Caco-2 (cell line): ENCODE results near the gene UBE2F. TPM values are rescaled to one million over a fixed set of nuclear protein-coding genes. Genes with fewer than 3 reads are reported as not detected.

Experiments used
- BruUV-seq: library from RNA; stranded (reverse); fragments of 400-500 nt; replicated peaks from 2 replicates; lab custom pipeline; 2021; lab: Mats Ljungman, UMichigan
- CTCF ChIA-PET: fragments of 300-600 bp; sonication (Branson Sonifier 250); formaldehyde crosslinking; loops from one replicate; lab custom pipeline; 2022; ENCODE audit warnings: antibody characterized with exemption; lab: Charles Lee
- POLR2A ChIA-PET: fragments of 300-600 bp; sonication (Branson Sonifier 250); formaldehyde crosslinking; loops from one replicate; lab custom pipeline; 2022; ENCODE audit warnings: antibody characterized with exemption; lab: Charles Lee
- DNase-seq, 2 experiments: peaks; one replicate each; pipeline versions ENCODE4 v3.0.0 to v3.0.0-alpha.2; 2020 to 2022
- H3K27me3 ChIP-seq: replicated peaks from 2 replicates; pipeline ENCODE4 v1.6.0; 2011; ENCODE audit warnings: low read length; ENCODE audit not compliant: control insufficient read depth, insufficient read depth
- H3K36me3 ChIP-seq: 2 replicates; pipeline ENCODE4 v1.5.1; 2011; ENCODE audit warnings: low read length; ENCODE audit not compliant: control insufficient read depth, insufficient read depth
- H3K4me1 ChIP-seq: fragments of 250-450 bp; sonication (Bioruptor Pico); 2 replicates; pipeline ENCODE4 v1.5.1; 2020; ENCODE audit warnings: mild to moderate bottlenecking
- H3K4me3 ChIP-seq: 2 replicates; pipeline ENCODE4 v1.5.1; 2011; ENCODE audit warnings: low read depth, mild to moderate bottlenecking, control low read depth, low read length
- H3K9me3 ChIP-seq: fragments of 250-450 bp; sonication (Bioruptor Pico); 2 replicates; pipeline ENCODE4 v1.5.1; 2020; ENCODE audit warnings: mild to moderate bottlenecking, moderate library complexity
- H3K27ac Mint-ChIP-seq: one replicate; pipeline ENCODE4 v1.8.0; 2022; ENCODE audit warnings: mixed read lengths; ENCODE audit not compliant: unreplicated experiment
- H3K27me3 Mint-ChIP-seq: one replicate; pipeline ENCODE4 v1.8.0; 2022; ENCODE audit warnings: mixed read lengths; ENCODE audit not compliant: insufficient read depth, unreplicated experiment
- H3K36me3 Mint-ChIP-seq: one replicate; pipeline ENCODE4 v1.8.0; 2022; ENCODE audit warnings: mild to moderate bottlenecking, mixed read lengths; ENCODE audit not compliant: insufficient read depth, unreplicated experiment
- H3K4me1 Mint-ChIP-seq: one replicate; pipeline ENCODE4 v1.8.0; 2022; ENCODE audit warnings: low read depth, mixed read lengths; ENCODE audit not compliant: unreplicated experiment
- H3K4me3 Mint-ChIP-seq: one replicate; pipeline ENCODE4 v1.8.0; 2022; ENCODE audit warnings: mild to moderate bottlenecking, moderate library complexity, mixed read lengths; ENCODE audit not compliant: unreplicated experiment
- H3K9me3 Mint-ChIP-seq: one replicate; pipeline ENCODE4 v1.8.0; 2022; ENCODE audit warnings: mixed read lengths; ENCODE audit not compliant: unreplicated experiment
- intact Hi-C: fragments of 100-400 bp; cut with micrococcal nuclease; formaldehyde crosslinking; loops from one replicate; pipeline ENCODE4 v1.10.0; 2022; ENCODE audit not compliant: unreplicated experiment
- total RNA-seq: library from RNA; stranded (reverse); gene quantifications from 2 replicates; pipeline ENCODE4 v1.2.3, GENCODE V29; 2022
- TF ChIP-seq, protein P1 (sequence below), 2 experiments: fragments of 200-600 bp in 1 of 2; IDR thresholded peaks; 1 replicate in 1 of 2; 2 replicates in 1 of 2; pipeline versions ENCODE4 v1.5.1 to v1.8.0; 2011 to 2022; ENCODE audit warnings: antibody characterized with exemption in 1 of 2, control low read depth in 1 of 2, inconsistent platforms in 1 of 2, low read depth in 1 of 2, low read length in 1 of 2, mild to moderate bottlenecking in 1 of 2, moderate library complexity in 1 of 2; ENCODE audit not compliant: insufficient read depth in 1 of 2, severe bottlenecking in 1 of 2, unreplicated experiment in 1 of 2

UBE2F gene
- total RNA-seq, 1 experiment from 2014 or later: 38.9 TPM

DNA sequence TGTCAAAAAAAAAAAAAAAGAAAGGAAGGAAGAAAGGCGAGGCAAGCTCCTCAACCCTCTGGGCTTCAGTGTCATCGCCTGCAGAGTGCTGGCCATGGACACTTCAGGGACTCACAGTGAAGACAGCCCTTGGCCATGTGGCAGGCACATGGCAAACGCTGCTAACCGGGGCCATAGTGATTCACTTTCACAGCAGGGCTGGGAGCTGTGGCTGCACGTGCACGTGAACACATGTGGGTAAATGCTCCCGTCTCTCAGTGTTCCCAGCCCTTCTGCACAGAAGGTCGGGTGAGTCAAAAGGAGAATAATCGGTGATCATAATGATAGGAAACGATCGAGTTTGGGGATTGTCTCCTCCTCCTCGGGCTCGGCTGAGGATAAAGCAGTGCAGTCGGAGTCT lies 46.1 kb upstream of the UBE2F start:
- Mint-ChIP-seq H3K27me3 (no peaks in the 10 kb centered on the region), H3K9me3 (no peaks in the 10 kb centered on the region), H3K4me1 (peaks cover 7% of the 10 kb centered on the region), H3K36me3 (no peaks in the 10 kb centered on the region), H3K27ac (no peak overlapping the region), H3K4me3 (no peak overlapping the region)
- Histone ChIP-seq H3K9me3 (no peaks in the 10 kb centered on the region), H3K36me3 (no peaks in the 10 kb centered on the region), H3K27me3 (no peaks in the 10 kb centered on the region), H3K4me3 (no peak overlapping the region), H3K4me1 (no peaks in the 10 kb centered on the region)
- DNase-seq: no peak
- no TSS peak for BruUV-seq
- ChIA-PET CTCF (interaction anchor here (0.6 kb wide), 1 partner anchor 120 kb away, joined by 6 read pairs; no protein-coding TSS in a partner anchor), POLR2A (no interaction called here)
- TF ChIP-seq, protein P1, sequence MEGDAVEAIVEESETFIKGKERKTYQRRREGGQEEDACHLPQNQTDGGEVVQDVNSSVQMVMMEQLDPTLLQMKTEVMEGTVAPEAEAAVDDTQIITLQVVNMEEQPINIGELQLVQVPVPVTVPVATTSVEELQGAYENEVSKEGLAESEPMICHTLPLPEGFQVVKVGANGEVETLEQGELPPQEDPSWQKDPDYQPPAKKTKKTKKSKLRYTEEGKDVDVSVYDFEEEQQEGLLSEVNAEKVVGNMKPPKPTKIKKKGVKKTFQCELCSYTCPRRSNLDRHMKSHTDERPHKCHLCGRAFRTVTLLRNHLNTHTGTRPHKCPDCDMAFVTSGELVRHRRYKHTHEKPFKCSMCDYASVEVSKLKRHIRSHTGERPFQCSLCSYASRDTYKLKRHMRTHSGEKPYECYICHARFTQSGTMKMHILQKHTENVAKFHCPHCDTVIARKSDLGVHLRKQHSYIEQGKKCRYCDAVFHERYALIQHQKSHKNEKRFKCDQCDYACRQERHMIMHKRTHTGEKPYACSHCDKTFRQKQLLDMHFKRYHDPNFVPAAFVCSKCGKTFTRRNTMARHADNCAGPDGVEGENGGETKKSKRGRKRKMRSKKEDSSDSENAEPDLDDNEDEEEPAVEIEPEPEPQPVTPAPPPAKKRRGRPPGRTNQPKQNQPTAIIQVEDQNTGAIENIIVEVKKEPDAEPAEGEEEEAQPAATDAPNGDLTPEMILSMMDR (IDR thresholded peaks at IDR 0.05; ENCODE audit: insufficient read depth in 1 of 2, low read depth in 1 of 2, low read length in 1 of 2, severe bottlenecking in 1 of 2, unreplicated experiment in 1 of 2): no peak
- intact Hi-C loops: no loop called here

DNA sequence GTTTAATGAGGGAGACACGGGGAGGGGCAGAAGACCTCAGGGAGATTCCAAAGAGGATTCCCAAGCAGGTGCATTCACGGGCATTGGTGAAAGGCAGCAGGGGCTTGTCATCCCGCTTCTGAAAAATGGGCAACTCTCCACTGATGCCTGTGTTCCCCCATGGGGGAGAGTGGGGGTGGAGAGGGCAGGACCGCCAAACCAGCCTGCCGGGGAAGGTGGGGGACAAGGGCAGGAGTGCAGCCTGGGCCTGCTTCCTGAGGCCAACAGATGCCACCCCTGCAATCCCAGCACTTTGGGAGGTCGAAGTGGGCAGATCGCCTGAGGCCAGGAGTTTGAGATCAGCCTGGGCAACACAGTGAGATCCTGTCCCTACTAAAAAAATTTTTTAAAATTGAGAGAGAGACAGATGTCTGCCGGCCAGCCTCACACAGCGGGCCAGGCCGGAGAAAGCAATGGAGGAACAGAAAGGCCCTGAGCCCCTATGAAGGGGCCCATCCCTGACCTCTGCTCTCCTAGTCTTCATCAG lies 44.8 kb upstream of the UBE2F start:
- no peak overlapping the region for H3K4me3 Mint-ChIP-seq
- intact Hi-C loops: no loop called here
- TF ChIP-seq, protein P1 (IDR thresholded peaks at IDR 0.05; ENCODE audit: insufficient read depth in 1 of 2, low read depth in 1 of 2, low read length in 1 of 2, severe bottlenecking in 1 of 2, unreplicated experiment in 1 of 2): no peak
- BruUV-seq: no TSS peak
- no peaks in the 10 kb centered on the region for H3K9me3 ChIP-seq
- H3K4me3 ChIP-seq: no peak overlapping the region
- no peaks in the 10 kb centered on the region for H3K27me3 Mint-ChIP-seq
- peaks cover 7% of the 10 kb centered on the region for H3K4me1 Mint-ChIP-seq
- no peak for DNase-seq
- H3K36me3 ChIP-seq: no peaks in the 10 kb centered on the region
- ChIA-PET POLR2A (no interaction called here), CTCF (no interaction called here)
- H3K4me1 ChIP-seq: no peaks in the 10 kb centered on the region
- H3K9me3 Mint-ChIP-seq: no peaks in the 10 kb centered on the region
- H3K27ac Mint-ChIP-seq: no peak overlapping the region
- H3K27me3 ChIP-seq: no peaks in the 10 kb centered on the region
- no peaks in the 10 kb centered on the region for H3K36me3 Mint-ChIP-seq

DNA sequence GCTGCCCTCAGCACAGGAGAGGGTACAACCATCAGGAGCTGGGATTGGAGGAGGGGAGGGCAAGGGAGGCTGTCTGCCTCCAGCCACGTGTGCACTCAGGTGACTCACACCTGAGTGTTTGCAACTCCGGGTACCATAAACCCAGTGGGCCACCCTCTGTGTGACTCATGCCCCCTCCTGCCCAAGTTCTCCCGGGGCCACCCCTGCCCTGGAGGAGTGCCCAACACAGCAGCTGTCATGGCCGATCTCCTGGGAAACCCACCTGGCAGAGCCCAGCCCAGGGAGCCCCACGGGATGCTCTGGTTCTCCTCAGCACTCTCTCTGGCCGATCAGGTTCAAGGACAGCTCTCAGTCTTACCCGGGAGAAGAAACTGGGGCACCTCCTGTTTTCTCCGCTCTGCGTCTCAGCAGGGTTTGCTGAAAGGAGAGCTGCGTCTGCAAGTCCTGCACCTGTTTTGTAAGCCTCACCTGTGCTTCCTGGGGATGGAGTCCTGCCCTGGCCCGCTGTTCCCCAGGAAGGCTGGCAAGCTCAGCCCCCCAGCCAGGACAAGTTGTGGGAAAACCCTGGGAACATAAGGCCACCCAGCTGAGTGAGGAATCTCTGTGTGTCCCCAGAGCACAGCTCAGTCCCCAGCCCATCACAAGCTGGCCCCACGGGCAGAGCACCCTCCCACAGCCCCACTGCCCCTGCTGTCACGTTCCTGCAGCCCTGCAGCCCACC lies 44.0 kb upstream of the UBE2F start:
- Mint-ChIP-seq H3K36me3 (no peaks in the 10 kb centered on the region), H3K27me3 (no peaks in the 10 kb centered on the region), H3K27ac (no peak overlapping the region), H3K4me3 (no peak overlapping the region), H3K4me1 (peaks cover 7% of the 10 kb centered on the region), H3K9me3 (no peaks in the 10 kb centered on the region)
- POLR2A ChIA-PET: no interaction called here
- no TSS peak for BruUV-seq
- TF ChIP-seq, protein P1 (IDR thresholded peaks at IDR 0.05; ENCODE audit: insufficient read depth in 1 of 2, low read depth in 1 of 2, low read length in 1 of 2, severe bottlenecking in 1 of 2, unreplicated experiment in 1 of 2): no peak
- Histone ChIP-seq H3K27me3 (no peaks in the 10 kb centered on the region), H3K9me3 (no peaks in the 10 kb centered on the region), H3K4me1 (no peaks in the 10 kb centered on the region), H3K36me3 (no peaks in the 10 kb centered on the region), H3K4me3 (peak overlapping the region; percentile 16; the same call in 1 of the 2 replicates)
- CTCF ChIA-PET: interaction anchor here (0.8 kb wide), 1 partner anchor 92 kb away, joined by 5 read pairs; no protein-coding TSS in a partner anchor
- intact Hi-C loops: loop anchor here (1.0 kb wide), 2 partner anchors 44 to 64 kb away; no protein-coding TSS in a partner anchor
- DNase-seq: no peak
